Prostate gland (tissue), 2 donors: Measurements from ENCODE around the gene TGFBR1.

Experiments
- CTCF ChIP-seq, 4 experiments: fragments of 200-600 bp in 2 of 4; fragments of 450-650 bp in 2 of 4; sonication (generic) in 2 of 4; IDR thresholded peaks; 1 replicate in 3 of 4; 2 replicates in 1 of 4; pipeline ENCODE4 v1.5.1; 2016 to 2019; ENCODE audit warnings: antibody characterized with exemption in 4 of 4, mild to moderate bottlenecking in 2 of 4, moderate library complexity in 2 of 4
- POLR2A ChIP-seq: fragments of 450-650 bp; IDR thresholded peaks from one replicate; pipeline ENCODE4 v1.6.1; 2016; ENCODE audit warnings: antibody characterized with exemption, mild to moderate bottlenecking
- POLR2AphosphoS5 ChIP-seq: sonication (generic); formaldehyde crosslinking; IDR thresholded peaks from one replicate; pipeline ENCODE4 v1.6.1; 2017; ENCODE audit warnings: antibody characterized with exemption

GRCh38 chr9:99058964-99059921 is 45.7 kb upstream of the TGFBR1 start:
- TF ChIP-seq CTCF (IDR thresholded peaks at IDR 0.05) (no peak), POLR2AphosphoS5 (no peak), POLR2A (no peak)
